Measurements from ENCODE around the gene RNF135.
"Not testable (repeated sequence)": the region's sequence is repeated elsewhere in the genome, so short reads cannot be mapped to it uniquely, and the experiment has no call there.

DNA sequence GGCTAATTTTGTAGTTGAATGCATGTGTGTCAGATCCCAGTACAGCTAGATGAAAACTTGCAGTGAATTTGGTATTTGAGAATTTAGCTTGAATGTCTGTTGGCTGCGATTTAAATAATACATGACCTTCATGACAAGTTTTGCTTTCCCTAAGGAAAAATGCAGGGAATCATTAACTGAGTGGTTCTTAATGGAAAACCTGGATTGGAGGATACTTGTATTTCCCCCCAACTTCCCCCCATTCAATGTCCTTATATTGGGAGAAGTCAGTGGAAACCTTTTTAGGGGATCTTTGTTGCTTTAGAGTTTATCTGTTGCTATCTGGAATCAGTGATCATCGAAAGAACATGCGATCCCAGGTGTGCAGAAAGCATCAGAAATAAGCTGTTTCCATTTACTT lies 39.2 kb downstream of the RNF135 start:
- TF ChIP-seq, protein P1, sequence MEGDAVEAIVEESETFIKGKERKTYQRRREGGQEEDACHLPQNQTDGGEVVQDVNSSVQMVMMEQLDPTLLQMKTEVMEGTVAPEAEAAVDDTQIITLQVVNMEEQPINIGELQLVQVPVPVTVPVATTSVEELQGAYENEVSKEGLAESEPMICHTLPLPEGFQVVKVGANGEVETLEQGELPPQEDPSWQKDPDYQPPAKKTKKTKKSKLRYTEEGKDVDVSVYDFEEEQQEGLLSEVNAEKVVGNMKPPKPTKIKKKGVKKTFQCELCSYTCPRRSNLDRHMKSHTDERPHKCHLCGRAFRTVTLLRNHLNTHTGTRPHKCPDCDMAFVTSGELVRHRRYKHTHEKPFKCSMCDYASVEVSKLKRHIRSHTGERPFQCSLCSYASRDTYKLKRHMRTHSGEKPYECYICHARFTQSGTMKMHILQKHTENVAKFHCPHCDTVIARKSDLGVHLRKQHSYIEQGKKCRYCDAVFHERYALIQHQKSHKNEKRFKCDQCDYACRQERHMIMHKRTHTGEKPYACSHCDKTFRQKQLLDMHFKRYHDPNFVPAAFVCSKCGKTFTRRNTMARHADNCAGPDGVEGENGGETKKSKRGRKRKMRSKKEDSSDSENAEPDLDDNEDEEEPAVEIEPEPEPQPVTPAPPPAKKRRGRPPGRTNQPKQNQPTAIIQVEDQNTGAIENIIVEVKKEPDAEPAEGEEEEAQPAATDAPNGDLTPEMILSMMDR (conservative IDR thresholded peaks at IDR 0.05 in 1 of 2, IDR thresholded peaks at IDR 0.05 in 1 of 2; ENCODE audit: extremely low read depth in 1 of 2, insufficient read depth in 1 of 2, low read depth in 1 of 2, low read length in 2 of 2) = not testable (repeated sequence)
- TF ChIP-seq EZH2 (IDR thresholded peaks at IDR 0.05; ENCODE audit: borderline replicate concordance, low read length) = not testable (repeated sequence)

Measured in mammary epithelial cell (primary cell).